GDM1 (cell line): Measurements from ENCODE around the gene CAMKMT.
A peak's percentile ranks its signal among the peaks of the same experiment; 100 is the strongest.
"Not testable (repeated sequence)": the region's sequence is repeated elsewhere in the genome, so short reads cannot be mapped to it uniquely, and the experiment has no call there.

ENCODE experiments used
- DNase-seq: peaks from one replicate; lab custom pipeline; 2025; lab: John Stamatoyannopoulos, UW

The CAMKMT gene

GRCh38 chr2:44360749-44361329 is 908 bp upstream of the CAMKMT start:
- no peak for DNase-seq

GRCh38 chr2:44362207-44363015 is 664 bp downstream of the CAMKMT start:
- DNase-seq: peak; percentile 20

GRCh38 chr2:44364604-44365003 is 2.9 kb downstream of the CAMKMT start:
- DNase-seq: no peak

GRCh38 chr2:44367591-44367990 is 5.8 kb downstream of the CAMKMT start:
- no peak for DNase-seq

GRCh38 chr2:44369392-44369791 is 7.6 kb downstream of the CAMKMT start:
- DNase-seq: no peak

GRCh38 chr2:44371445-44371844 is 9.7 kb downstream of the CAMKMT start:
- no peak for DNase-seq

- DNase-seq: no peak
These were observed 10.5 kb downstream of the CAMKMT start for GRCh38 chr2:44372246-44372645.

GRCh38 chr2:44377486-44377885 is 15.7 kb downstream of the CAMKMT start:
- no peak for DNase-seq

- DNase-seq: not testable (repeated sequence)
These were observed 23.5 kb downstream of the CAMKMT start for GRCh38 chr2:44385226-44385625.

GRCh38 chr2:44388877-44389276 is 27.1 kb downstream of the CAMKMT start:
- no peak for DNase-seq

- no peak for DNase-seq
These were observed 28.1 kb downstream of the CAMKMT start for GRCh38 chr2:44389895-44390294.

GRCh38 chr2:44392338-44392943 is 30.7 kb downstream of the CAMKMT start:
- DNase-seq: no peak

GRCh38 chr2:44397447-44398175 is 35.9 kb downstream of the CAMKMT start:
- DNase-seq: no peak

- DNase-seq: no peak
These were observed 36.6 kb downstream of the CAMKMT start for GRCh38 chr2:44398243-44398897.

- DNase-seq: no peak
These were observed 59.0 kb downstream of the CAMKMT start for GRCh38 chr2:44420725-44421124.

GRCh38 chr2:44424211-44424610 is 62.5 kb downstream of the CAMKMT start:
- DNase-seq: no peak

GRCh38 chr2:44429034-44429433 is 67.3 kb downstream of the CAMKMT start:
- DNase-seq: no peak

GRCh38 chr2:44430342-44430741 is 68.6 kb downstream of the CAMKMT start:
- no peak for DNase-seq

- no peak for DNase-seq
These were observed 72.1 kb downstream of the CAMKMT start for GRCh38 chr2:44433895-44434294.

GRCh38 chr2:44441200-44441599 is 79.5 kb downstream of the CAMKMT start:
- no peak for DNase-seq

GRCh38 chr2:44442019-44442418 is 80.3 kb downstream of the CAMKMT start:
- no peak for DNase-seq

- DNase-seq: no peak
These were observed 81.8 kb downstream of the CAMKMT start for GRCh38 chr2:44443517-44443916.
